Fibroblast of pulmonary artery (primary cell): ENCODE results near the gene CREBBP.

Experiments used
- DNase-seq: peaks from one replicate; pipeline ENCODE4 v3.0.0-alpha.2; 2010; ENCODE audit warnings: low read depth
- H3K4me3 ChIP-seq: replicated peaks from 2 replicates; pipeline ENCODE4 v1.5.1; 2011; ENCODE audit warnings: low read depth, mild to moderate bottlenecking, control low read depth, low read length, moderate library complexity
- CTCF ChIP-seq: IDR thresholded peaks from 2 replicates; pipeline ENCODE4 v1.5.1; 2011; ENCODE audit warnings: mild to moderate bottlenecking, control low read depth, low read length, inconsistent platforms; ENCODE audit errors: missing control alignments

CREBBP gene

GRCh38 chr16:3846087-3846486, 34.4 kb downstream of the CREBBP start:
- DNase-seq = no peak
- TF ChIP-seq CTCF = no peak
- no peak overlapping the region for H3K4me3 ChIP-seq

GRCh38 chr16:3842994-3843393, 37.5 kb downstream of the CREBBP start:
- DNase-seq = peak; percentile 36

GRCh38 chr16:3841729-3842508, 38.6 kb downstream of the CREBBP start:
- no peak for DNase-seq
- TF ChIP-seq CTCF = no peak
- H3K4me3 ChIP-seq = no peak overlapping the region

More at GRCh38 chr16:3842994-3843393, 37.5 kb downstream of the CREBBP start:
- TF ChIP-seq CTCF = no peak
- no peak overlapping the region for H3K4me3 ChIP-seq

- no peak overlapping the region for H3K4me3 ChIP-seq
- no peak for DNase-seq
- no peak for TF ChIP-seq CTCF
Measured at GRCh38 chr16:3839402-3840184, 40.9 kb downstream of the CREBBP start.

GRCh38 chr16:3838600-3839401, 41.7 kb downstream of the CREBBP start:
- no peak overlapping the region for H3K4me3 ChIP-seq
- no peak for TF ChIP-seq CTCF
- DNase-seq = peak; percentile 21

- no peak overlapping the region for H3K4me3 ChIP-seq
- TF ChIP-seq CTCF = no peak
- DNase-seq = no peak
Measured at GRCh38 chr16:3837851-3838586, 42.5 kb downstream of the CREBBP start.
